Activated naive CD8-positive, alpha-beta T cell treated with anti-CD3 and anti-CD28 coated beads, Interleukin-2, amount 50 U/mL, for 16 hours (primary cell): ENCODE measurements around the gene PPIH.
"Not testable (repeated sequence)": the region's sequence is repeated elsewhere in the genome, so short reads cannot be mapped to it uniquely, and the experiment has no call there.

Experiments used
- DNase-seq: peaks from one replicate; pipeline ENCODE4 v3.0.0-alpha.2; 2020; ENCODE audit warnings: low read depth, low spot score

PPIH gene

GRCh38 chr1:42682484-42682738 is 24.2 kb downstream of the PPIH start:
- DNase-seq: not testable (repeated sequence)

GRCh38 chr1:42682739-42683531 is 24.7 kb downstream of the PPIH start:
- peak; percentile 37 for DNase-seq

GRCh38 chr1:42684139-42684538 is 25.9 kb downstream of the PPIH start:
- no peak for DNase-seq

GRCh38 chr1:42686418-42686817 is 28.2 kb downstream of the PPIH start:
- no peak for DNase-seq

GRCh38 chr1:42689912-42690311 is 31.7 kb downstream of the PPIH start:
- no peak for DNase-seq

- DNase-seq: no peak
These were observed 32.4 kb downstream of the PPIH start for GRCh38 chr1:42690477-42691156.

GRCh38 chr1:42691157-42691498 is 32.9 kb downstream of the PPIH start:
- no peak for DNase-seq

- no peak for DNase-seq
These were observed 34.2 kb downstream of the PPIH start for GRCh38 chr1:42692461-42692860.

GRCh38 chr1:42692911-42693310 is 34.7 kb downstream of the PPIH start:
- DNase-seq: no peak

GRCh38 chr1:42698081-42698813 is 40.0 kb downstream of the PPIH start:
- DNase-seq: no peak

- DNase-seq: no peak
These were observed 41.8 kb downstream of the PPIH start for GRCh38 chr1:42700006-42700405.

GRCh38 chr1:42703888-42704464 is 45.8 kb downstream of the PPIH start:
- DNase-seq: no peak

GRCh38 chr1:42712808-42713207 is 54.6 kb downstream of the PPIH start:
- DNase-seq: not testable (repeated sequence)

- no peak for DNase-seq
These were observed 55.1 kb downstream of the PPIH start for GRCh38 chr1:42713293-42713692.

- DNase-seq: not testable (repeated sequence)
These were observed 56.2 kb downstream of the PPIH start for GRCh38 chr1:42714441-42714840.

GRCh38 chr1:42720868-42721267 is 62.6 kb downstream of the PPIH start:
- DNase-seq: no peak

- DNase-seq: no peak
These were observed 63.7 kb downstream of the PPIH start for GRCh38 chr1:42721926-42722325.

- DNase-seq: not testable (repeated sequence)
These were observed 64.2 kb downstream of the PPIH start for GRCh38 chr1:42722403-42722802.

GRCh38 chr1:42723511-42723910 is 65.3 kb downstream of the PPIH start:
- no peak for DNase-seq

- not testable (repeated sequence) for DNase-seq
These were observed 67.6 kb downstream of the PPIH start for GRCh38 chr1:42725820-42726219.
